Astrocyte of the cerebellum (primary cell): Measurements from ENCODE around the gene TRIM2.

Experiments
- DNase-seq: peaks from one replicate; pipeline ENCODE4 v3.0.0-alpha.2; 2011; ENCODE audit warnings: low read depth
- H3K4me3 ChIP-seq: 2 replicates; pipeline ENCODE4 v1.5.1; 2011; ENCODE audit warnings: mild to moderate bottlenecking, low read depth, low read length, moderate library complexity
- in situ Hi-C: cut with HindIII; loops from 2 replicates; pipeline ENCODE4 v1.10.0; 2017; ENCODE audit warnings: low sequenced_read_pairs
- TF ChIP-seq, protein P1 (sequence below): IDR thresholded peaks from 2 replicates; pipeline ENCODE4 v1.5.1; 2012; ENCODE audit warnings: low read length, low read depth, moderate library complexity, mild to moderate bottlenecking; ENCODE audit errors: missing control alignments

TRIM2 gene

DNA sequence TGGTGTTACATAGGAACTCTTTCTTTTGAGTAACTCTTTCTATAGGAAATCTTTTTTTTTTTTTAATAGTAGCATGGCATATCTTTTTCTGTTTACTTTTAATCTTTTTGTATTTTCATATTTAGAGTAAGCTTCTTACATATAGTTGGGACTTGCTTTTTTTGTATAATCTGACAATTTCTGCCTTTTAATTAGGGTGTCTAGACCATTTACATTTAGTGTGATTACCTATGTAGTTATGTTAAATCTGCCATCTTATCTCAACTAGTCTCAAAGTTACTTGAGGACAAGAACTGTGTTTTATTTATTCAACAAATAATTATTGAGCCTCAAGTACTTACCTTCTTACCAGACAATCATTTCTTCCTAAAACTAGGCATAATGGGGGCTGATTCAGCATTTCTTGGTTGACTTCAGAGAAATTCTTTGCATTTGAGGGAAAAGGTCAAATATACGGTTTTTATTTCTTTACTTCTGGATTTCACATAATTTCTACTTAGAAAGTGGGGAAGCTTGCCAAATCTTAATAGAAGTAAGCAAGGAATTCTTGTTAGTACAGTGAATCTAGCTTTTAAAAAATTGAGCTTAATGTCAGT is 168.8 kb downstream of the TRIM2 start:
- in situ Hi-C loops, result no loop called here
- TF ChIP-seq, protein P1, sequence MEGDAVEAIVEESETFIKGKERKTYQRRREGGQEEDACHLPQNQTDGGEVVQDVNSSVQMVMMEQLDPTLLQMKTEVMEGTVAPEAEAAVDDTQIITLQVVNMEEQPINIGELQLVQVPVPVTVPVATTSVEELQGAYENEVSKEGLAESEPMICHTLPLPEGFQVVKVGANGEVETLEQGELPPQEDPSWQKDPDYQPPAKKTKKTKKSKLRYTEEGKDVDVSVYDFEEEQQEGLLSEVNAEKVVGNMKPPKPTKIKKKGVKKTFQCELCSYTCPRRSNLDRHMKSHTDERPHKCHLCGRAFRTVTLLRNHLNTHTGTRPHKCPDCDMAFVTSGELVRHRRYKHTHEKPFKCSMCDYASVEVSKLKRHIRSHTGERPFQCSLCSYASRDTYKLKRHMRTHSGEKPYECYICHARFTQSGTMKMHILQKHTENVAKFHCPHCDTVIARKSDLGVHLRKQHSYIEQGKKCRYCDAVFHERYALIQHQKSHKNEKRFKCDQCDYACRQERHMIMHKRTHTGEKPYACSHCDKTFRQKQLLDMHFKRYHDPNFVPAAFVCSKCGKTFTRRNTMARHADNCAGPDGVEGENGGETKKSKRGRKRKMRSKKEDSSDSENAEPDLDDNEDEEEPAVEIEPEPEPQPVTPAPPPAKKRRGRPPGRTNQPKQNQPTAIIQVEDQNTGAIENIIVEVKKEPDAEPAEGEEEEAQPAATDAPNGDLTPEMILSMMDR, result no peak
- H3K4me3 ChIP-seq, result no peak overlapping the region
- DNase-seq, result no peak

DNA sequence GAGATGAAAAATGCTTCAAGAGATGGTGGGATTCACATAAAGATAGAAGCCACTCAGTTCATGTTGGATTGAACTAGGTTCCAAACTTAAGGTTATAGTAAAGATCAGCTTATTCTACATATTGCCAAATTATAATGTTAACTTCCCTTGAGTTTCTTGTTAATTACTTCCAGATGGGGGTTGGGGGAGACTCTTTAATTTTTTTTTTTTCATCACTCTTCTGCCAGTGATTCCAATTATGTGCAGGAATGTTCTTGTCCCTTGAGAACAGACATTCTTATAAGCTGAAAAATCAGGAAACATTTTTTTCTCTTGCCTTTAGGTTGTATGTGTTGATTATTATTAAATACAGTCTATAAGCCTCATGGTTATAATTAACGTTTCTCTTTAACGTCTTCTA is 170.2 kb downstream of the TRIM2 start:
- H3K4me3 ChIP-seq, result no peak overlapping the region
- DNase-seq, result no peak
- in situ Hi-C loops, result no loop called here
- TF ChIP-seq, protein P1, result no peak

GRCh38 chr4:153375303-153375702 is 171.1 kb downstream of the TRIM2 start:
- H3K4me3 ChIP-seq, result no peak overlapping the region
- no peak for DNase-seq
- TF ChIP-seq, protein P1, result no peak
- in situ Hi-C loops, result no loop called here

DNA sequence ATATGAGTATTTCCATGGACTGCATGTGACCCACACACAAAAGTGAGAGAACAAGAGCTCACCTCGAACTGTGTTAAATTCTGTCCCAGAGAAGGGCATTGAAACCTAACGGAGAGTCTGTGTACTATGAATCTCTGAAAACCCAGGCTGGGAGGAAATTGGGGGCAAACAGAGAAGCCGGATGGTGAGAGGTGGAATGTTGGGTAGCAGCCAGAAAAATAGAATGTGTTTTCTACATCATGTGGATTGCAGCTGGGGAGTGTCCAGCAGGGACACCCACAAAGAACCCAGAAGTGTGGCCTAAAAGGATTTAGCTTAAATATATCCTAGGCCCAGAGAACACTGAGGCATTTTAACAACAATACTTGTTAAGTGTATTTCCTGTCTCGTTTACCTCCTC is 178.9 kb downstream of the TRIM2 start:
- in situ Hi-C loops, result no loop called here
- TF ChIP-seq, protein P1, result no peak
- no peak for DNase-seq
- no peak overlapping the region for H3K4me3 ChIP-seq

DNA sequence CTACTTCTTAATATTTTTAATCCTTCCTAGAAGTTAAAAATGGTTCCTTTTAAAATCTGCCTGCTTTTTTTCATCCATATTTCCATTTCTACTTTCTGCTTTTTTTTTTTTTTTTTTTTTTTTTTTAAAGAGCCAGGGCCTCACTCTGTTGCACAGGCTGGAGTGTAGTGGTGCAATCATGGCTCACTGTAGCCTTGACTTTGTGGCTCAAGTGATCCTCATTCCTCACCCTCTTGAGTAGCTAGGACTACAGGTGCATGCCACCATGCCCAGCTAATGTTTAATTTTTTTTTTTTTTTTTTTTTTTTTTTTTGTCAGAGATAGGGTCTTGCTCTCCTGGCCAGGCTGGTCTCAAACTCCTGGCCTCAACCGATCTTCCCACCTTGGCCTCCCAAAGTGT is 179.9 kb downstream of the TRIM2 start:
- H3K4me3 ChIP-seq, result no peak overlapping the region
- no peak for DNase-seq
- TF ChIP-seq, protein P1, result no peak
- in situ Hi-C loops, result no loop called here

GRCh38 chr4:153385784-153386183 is 181.5 kb downstream of the TRIM2 start:
- DNase-seq, result no peak
- in situ Hi-C loops, result no loop called here
- H3K4me3 ChIP-seq, result no peak overlapping the region
- TF ChIP-seq, protein P1, result no peak
